ENCODE results near the gene FNTB. TPM values are rescaled to one million over a fixed set of nuclear protein-coding genes. Genes with fewer than 3 reads are reported as not detected.

The FNTB gene
- total and polyA plus RNA-seq, 2 of the 8 experiments (the other 6 are each of a cell fraction or from before 2014, with no cell fraction given) = 16.0 to 20.7 TPM

DNA sequence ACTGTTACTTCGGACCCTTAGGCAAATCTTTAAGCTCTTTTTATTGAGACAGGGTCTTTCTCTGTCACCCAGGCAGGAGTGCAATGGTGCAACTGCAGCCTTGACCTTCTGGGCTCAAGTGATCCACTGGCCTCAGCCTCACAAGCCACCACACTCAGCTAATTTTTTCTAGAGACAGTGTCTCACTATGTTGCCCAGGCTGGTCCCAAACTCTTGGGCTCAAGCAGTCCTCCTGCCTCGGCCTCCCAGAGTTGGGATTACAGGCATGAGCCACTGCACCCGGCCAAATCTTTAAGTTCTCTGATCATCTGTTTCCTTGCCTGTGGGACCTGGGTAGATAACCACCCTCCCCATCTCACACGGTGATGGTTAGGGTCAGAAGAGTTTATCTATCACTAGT is 41.8 kb upstream of the FNTB start:
- Histone ChIP-seq H3K9ac (replicated peaks in 1 of 4; ENCODE audit: extremely low read depth in 1 of 4, low read depth in 3 of 4, low read length in 3 of 4) (no peak overlapping the region), H3K4me3 (ENCODE audit: extremely low read depth in 1 of 4, insufficient read depth in 2 of 4, low read depth in 3 of 4, low read length in 4 of 4) (no peak overlapping the region), H4K5ac (ENCODE audit: insufficient read length, low read depth, low read length) (no peak overlapping the region), H2AK5ac (ENCODE audit: low read depth, low read length) (no peak overlapping the region), H2BK12ac (ENCODE audit: low read depth, low read length) (no peak overlapping the region), H2AFZ (ENCODE audit: low read length) (no peak overlapping the region), H3K36me3 (ENCODE audit: control insufficient read depth in 2 of 4, insufficient read depth in 4 of 4, low read length in 3 of 4) (peaks cover 0 to 25% (median 6%) of the 10 kb centered on the region in 4 experiments; a peak in 4 of 8 replicates), H3K23me2 (ENCODE audit: low read depth, low read length) (no peaks in the 10 kb centered on the region), H3K27me3 (replicated peaks in 1 of 4; ENCODE audit: control insufficient read depth in 3 of 4, extremely low read depth in 1 of 4, insufficient read depth in 3 of 4, low read length in 3 of 4) (no peaks in the 10 kb centered on the region), H4K8ac (ENCODE audit: extremely low read depth, insufficient read depth, low read length) (no peak overlapping the region), H4K20me1 (replicated peaks in 1 of 2; ENCODE audit: control insufficient read depth in 1 of 2, insufficient read depth in 2 of 2, low read length in 2 of 2) (no peaks in the 10 kb centered on the region), H4K91ac (replicated peaks; ENCODE audit: insufficient read length, low read length) (no peak overlapping the region), H3K18ac (ENCODE audit: extremely low read depth, low read length) (no peak overlapping the region), H3K79me2 (ENCODE audit: control insufficient read depth in 1 of 2, insufficient read depth in 2 of 2, low read length in 2 of 2) (no peaks in the 10 kb centered on the region), H3K14ac (ENCODE audit: insufficient read length) (no peak overlapping the region), H3K4me1 (replicated peaks in 1 of 4; ENCODE audit: control insufficient read depth in 3 of 4, insufficient read depth in 4 of 4, low read length in 3 of 4) (peaks cover 0 to 8% (median 2%) of the 10 kb centered on the region in 4 experiments; a peak in 4 of 7 replicates), H2BK20ac (ENCODE audit: low read length) (no peak overlapping the region), H2BK15ac (ENCODE audit: low read length) (no peak overlapping the region), H3K4ac (replicated peaks; ENCODE audit: insufficient read length, low read depth, low read length) (no peak overlapping the region), H3K79me1 (ENCODE audit: low read depth, low read length) (no peaks in the 10 kb centered on the region), H3K4me2 (ENCODE audit: insufficient read depth in 1 of 2, low read depth in 2 of 2, low read length in 2 of 2) (no peak overlapping the region), H3K27ac (ENCODE audit: low read depth, low read length) (no peak overlapping the region), H2BK5ac (ENCODE audit: low read depth, low read length) (no peak overlapping the region), H3K23ac (ENCODE audit: insufficient read length) (no peak overlapping the region), H3K9me3 (ENCODE audit: insufficient read depth in 2 of 2, low read depth in 1 of 2, low read length in 1 of 2) (no peaks in the 10 kb centered on the region), H3K56ac (replicated peaks; ENCODE audit: insufficient read length, low read depth, low read length) (no peak overlapping the region), H2BK120ac (replicated peaks; ENCODE audit: low read depth, low read length) (no peak overlapping the region)
- 89% methylated on average over 4 of the region's 4 CpGs; no CpG with 5 or more reads in 1 of the 2 experiments for WGBS, 2 experiments (ENCODE audit: extremely low coverage in 1 of 2, insufficient coverage in 1 of 2, insufficient read length in 1 of 2, insufficient replicate concordance in 2 of 2, low coverage in 1 of 2, low lambda C conversion rate in 2 of 2, missing lambda C conversion rate in 1 of 2)
- FAIRE-seq (no peak), DNase-seq (ENCODE audit: low read depth in 1 of 2, low spot score in 2 of 2) (no peak)
- no peak for TF ChIP-seq FOSL1 (IDR thresholded peaks at IDR 0.05; ENCODE audit: insufficient read depth, low read depth, low read length)
- TF ChIP-seq RXRA (IDR thresholded peaks at IDR 0.05; ENCODE audit: insufficient read depth, low read depth, low read length) = no peak
- no peak for TF ChIP-seq TBP (IDR thresholded peaks at IDR 0.05; ENCODE audit: low read depth, low read length)
- TF ChIP-seq BCL11A (IDR thresholded peaks at IDR 0.05; ENCODE audit: low read depth in 2 of 2, low read length in 2 of 2) = no peak
- no peak for TF ChIP-seq TAF1 (IDR thresholded peaks at IDR 0.05; ENCODE audit: low read depth, low read length)
- TF ChIP-seq, protein P1, sequence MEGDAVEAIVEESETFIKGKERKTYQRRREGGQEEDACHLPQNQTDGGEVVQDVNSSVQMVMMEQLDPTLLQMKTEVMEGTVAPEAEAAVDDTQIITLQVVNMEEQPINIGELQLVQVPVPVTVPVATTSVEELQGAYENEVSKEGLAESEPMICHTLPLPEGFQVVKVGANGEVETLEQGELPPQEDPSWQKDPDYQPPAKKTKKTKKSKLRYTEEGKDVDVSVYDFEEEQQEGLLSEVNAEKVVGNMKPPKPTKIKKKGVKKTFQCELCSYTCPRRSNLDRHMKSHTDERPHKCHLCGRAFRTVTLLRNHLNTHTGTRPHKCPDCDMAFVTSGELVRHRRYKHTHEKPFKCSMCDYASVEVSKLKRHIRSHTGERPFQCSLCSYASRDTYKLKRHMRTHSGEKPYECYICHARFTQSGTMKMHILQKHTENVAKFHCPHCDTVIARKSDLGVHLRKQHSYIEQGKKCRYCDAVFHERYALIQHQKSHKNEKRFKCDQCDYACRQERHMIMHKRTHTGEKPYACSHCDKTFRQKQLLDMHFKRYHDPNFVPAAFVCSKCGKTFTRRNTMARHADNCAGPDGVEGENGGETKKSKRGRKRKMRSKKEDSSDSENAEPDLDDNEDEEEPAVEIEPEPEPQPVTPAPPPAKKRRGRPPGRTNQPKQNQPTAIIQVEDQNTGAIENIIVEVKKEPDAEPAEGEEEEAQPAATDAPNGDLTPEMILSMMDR (IDR thresholded peaks at IDR 0.05; ENCODE audit: control extremely low read depth in 1 of 3, insufficient read depth in 1 of 3, low read depth in 1 of 3, low read length in 3 of 3) = no peak
- TF ChIP-seq SRF (IDR thresholded peaks at IDR 0.05; ENCODE audit: low read depth, low read length) = no peak
- TF ChIP-seq SP2 (IDR thresholded peaks at IDR 0.05; ENCODE audit: low read length) = no peak
- POLR2A ChIA-PET (ENCODE audit: partially characterized antibody) = interaction anchor here (0.9 to 1.6 kb wide), 5 partner anchors 9 to 70 kb away, joined by 3 to 6 read pairs (median 3); no protein-coding TSS in a partner anchor
- CTCF ChIA-PET (ENCODE audit: partially characterized antibody) = interaction anchor here (1.2 to 3.4 kb wide), 5 partner anchors 8 to 75 kb away, joined by 3 to 16 read pairs (median 4); no protein-coding TSS in a partner anchor
